PC-9 (cell line): ENCODE results near the gene NUDCD2. TPM values are rescaled to one million over a fixed set of nuclear protein-coding genes. Genes with fewer than 3 reads are reported as not detected.

Source experiments
- BruUV-seq: library from RNA; stranded (reverse); fragments of 400-500 nt; replicated peaks from 2 replicates; lab custom pipeline; 2021; lab: Mats Ljungman, UMichigan
- CTCF ChIA-PET: fragments of 300-600 bp; sonication (Branson Sonifier 250); formaldehyde crosslinking; loops from one replicate; lab custom pipeline; 2022; ENCODE audit warnings: antibody characterized with exemption; lab: Charles Lee
- POLR2A ChIA-PET: fragments of 300-600 bp; sonication (Branson Sonifier 250); formaldehyde crosslinking; loops from one replicate; lab custom pipeline; 2022; ENCODE audit warnings: antibody characterized with exemption; ENCODE audit not compliant: unreplicated experiment; lab: Charles Lee
- DNase-seq, 2 experiments: peaks; one replicate each; pipeline versions ENCODE4 v3.0.0 to v3.0.0-alpha.2; 2015 to 2022; ENCODE audit warnings: mixed read lengths in 1 of 2
- H2AFZ ChIP-seq: fragments of 200-600 bp; sonication (generic); 2 replicates; pipeline ENCODE4 v1.8.1; 2017; ENCODE audit warnings: antibody characterized with exemption
- H3F3A ChIP-seq: fragments of 200-600 bp; sonication (generic); 2 replicates; pipeline ENCODE4 v1.8.1; 2017; ENCODE audit warnings: antibody characterized with exemption, mild to moderate bottlenecking, low read depth; ENCODE audit not compliant: insufficient read depth
- H3K27ac ChIP-seq: fragments of 200-600 bp; sonication (generic); 2 replicates; pipeline ENCODE4 v1.6.1; 2016; ENCODE audit warnings: mixed run types
- H3K27me3 ChIP-seq: fragments of 200-600 bp; sonication (generic); 2 replicates; pipeline ENCODE4 v1.6.1; 2016; ENCODE audit warnings: low read depth, mixed run types; ENCODE audit not compliant: insufficient read depth
- H3K36me3 ChIP-seq: fragments of 200-600 bp; sonication (generic); 2 replicates; pipeline ENCODE4 v1.6.1; 2016; ENCODE audit warnings: low read depth, mixed run types
- H3K4me1 ChIP-seq: fragments of 200-600 bp; sonication (generic); replicated peaks from 2 replicates; pipeline ENCODE4 v1.6.1; 2016; ENCODE audit warnings: mixed run types; ENCODE audit not compliant: insufficient read depth
- H3K4me2 ChIP-seq: fragments of 200-600 bp; sonication (generic); 2 replicates; pipeline ENCODE4 v1.6.1; 2017; ENCODE audit warnings: mixed run types
- H3K4me3 ChIP-seq: fragments of 200-600 bp; sonication (generic); 2 replicates; pipeline ENCODE4 v1.6.1; 2016; ENCODE audit warnings: mixed run types
- H3K79me2 ChIP-seq: fragments of 200-600 bp; sonication (generic); 2 replicates; pipeline ENCODE4 v1.6.1; 2017; ENCODE audit warnings: low read depth, mixed run types
- H3K9me2 ChIP-seq: fragments of 200-600 bp; sonication (generic); 2 replicates; pipeline ENCODE4 v1.8.1; 2017; ENCODE audit warnings: mild to moderate bottlenecking; ENCODE audit not compliant: insufficient read depth
- H3K9me3 ChIP-seq: fragments of 200-600 bp; sonication (generic); 2 replicates; pipeline ENCODE4 v1.8.1; 2016; ENCODE audit warnings: low read depth; ENCODE audit not compliant: insufficient read depth
- H4K20me1 ChIP-seq: fragments of 200-600 bp; sonication (generic); 2 replicates; pipeline ENCODE4 v1.8.1; 2017; ENCODE audit not compliant: insufficient read depth
- CTCF ChIP-seq: fragments of 200-600 bp; sonication (generic); conservative IDR thresholded peaks from 2 replicates; pipeline ENCODE4 v1.6.1; 2017; ENCODE audit warnings: mixed run types, antibody characterized with exemption, mild to moderate bottlenecking, moderate library complexity
- EZH2 ChIP-seq: fragments of 200-600 bp; sonication (generic); IDR thresholded peaks from 2 replicates; pipeline ENCODE4 v1.8.0; 2017; ENCODE audit warnings: antibody characterized with exemption, low read depth
- intact Hi-C: fragments of 100-400 bp; cut with micrococcal nuclease; formaldehyde crosslinking; loops from one replicate; pipeline ENCODE4 v1.10.0; 2022; ENCODE audit not compliant: unreplicated experiment
- total RNA-seq: library from RNA; stranded (reverse); gene quantifications from 2 replicates; pipeline ENCODE4 v1.2.3, GENCODE V29; 2021

The NUDCD2 gene
- total RNA-seq, 1 experiment from 2014 or later = 68.6 TPM

DNA sequence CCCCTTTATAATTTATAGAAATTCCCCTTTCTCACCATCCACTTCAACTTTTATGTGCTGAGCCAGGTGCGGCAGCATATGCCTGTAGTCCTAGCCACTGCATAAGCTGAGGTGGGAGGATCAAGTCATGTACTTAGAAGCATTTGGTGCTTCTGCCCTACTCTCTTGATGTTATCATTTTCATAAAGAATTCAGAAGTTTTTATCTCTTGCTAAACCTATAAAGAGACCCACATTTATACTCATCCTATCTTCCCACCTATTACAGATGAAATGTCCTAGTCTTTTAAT lies 19.0 kb upstream of the NUDCD2 start:
- ChIA-PET CTCF (no interaction called here), POLR2A (interaction anchor here (0.9 kb wide), 1 partner anchor 18 kb away, joined by 7 read pairs; the partner anchor contains the start of genes HMMR and NUDCD2)
- H3K27ac ChIP-seq = no peak overlapping the region
- no peak for DNase-seq
- H3K9me2 ChIP-seq = no peaks in the 10 kb centered on the region
- H3K27me3 ChIP-seq = no peaks in the 10 kb centered on the region
- H3K79me2 ChIP-seq = no peaks in the 10 kb centered on the region
- H3F3A ChIP-seq = peaks cover 4% of the 10 kb centered on the region; the same call in 1 of the 2 replicates
- no peak overlapping the region for H3K4me2 ChIP-seq
- no peak overlapping the region for H3K4me3 ChIP-seq
- peaks cover 30% of the 10 kb centered on the region for H3K36me3 ChIP-seq
- TF ChIP-seq EZH2 (no peak), CTCF (no peak)
- H2AFZ ChIP-seq = no peak overlapping the region
- intact Hi-C loops = no loop called here
- H4K20me1 ChIP-seq = peaks cover 5% of the 10 kb centered on the region; the same call in 1 of the 2 replicates
- H3K4me1 ChIP-seq = no peaks in the 10 kb centered on the region
- no TSS peak for BruUV-seq
- H3K9me3 ChIP-seq = no peaks in the 10 kb centered on the region

GRCh38 chr5:163478126-163478981 lies 18.5 kb upstream of the NUDCD2 start:
- no peak for DNase-seq
- Histone ChIP-seq H3K9me3 (no peaks in the 10 kb centered on the region), H4K20me1 (peaks cover 5% of the 10 kb centered on the region; the same call in 1 of the 2 replicates)

GRCh38 chr5:163475411-163475810 lies 15.5 kb upstream of the NUDCD2 start:
- TF ChIP-seq CTCF (no peak), EZH2 (no peak)
- Histone ChIP-seq H2AFZ (no peak overlapping the region), H3K4me3 (no peak overlapping the region), H3K4me2 (no peak overlapping the region), H3K27ac (no peak overlapping the region), H4K20me1 (peaks cover 5% of the 10 kb centered on the region; the same call in 1 of the 2 replicates), H3F3A (peaks cover 4% of the 10 kb centered on the region; the same call in 1 of the 2 replicates), H3K4me1 (no peaks in the 10 kb centered on the region), H3K9me3 (no peaks in the 10 kb centered on the region), H3K27me3 (no peaks in the 10 kb centered on the region), H3K36me3 (peaks cover 36% of the 10 kb centered on the region), H3K9me2 (no peaks in the 10 kb centered on the region), H3K79me2 (no peaks in the 10 kb centered on the region)
- no TSS peak for BruUV-seq
- CTCF ChIA-PET = no interaction called here
- DNase-seq = no peak
- intact Hi-C loops = no loop called here
- POLR2A ChIA-PET = no interaction called here

More at GRCh38 chr5:163478126-163478981, 18.5 kb upstream of the NUDCD2 start:
- H3K27me3 ChIP-seq = no peaks in the 10 kb centered on the region
- no peaks in the 10 kb centered on the region for H3K9me2 ChIP-seq
- H3K4me2 ChIP-seq = no peak overlapping the region
- H3K36me3 ChIP-seq = peaks cover 35% of the 10 kb centered on the region
- intact Hi-C loops = no loop called here
- TF ChIP-seq EZH2 = no peak
- TF ChIP-seq CTCF = no peak
- H2AFZ ChIP-seq = no peak overlapping the region
- ChIA-PET CTCF (no interaction called here), POLR2A (interaction anchor here (0.9 kb wide), 1 partner anchor 18 kb away, joined by 7 read pairs; the partner anchor contains the start of genes HMMR and NUDCD2)
- no TSS peak for BruUV-seq
- peaks cover 4% of the 10 kb centered on the region; the same call in 1 of the 2 replicates for H3F3A ChIP-seq
- no peak overlapping the region for H3K4me3 ChIP-seq
- no peaks in the 10 kb centered on the region for H3K79me2 ChIP-seq
- no peaks in the 10 kb centered on the region for H3K4me1 ChIP-seq
- H3K27ac ChIP-seq = no peak overlapping the region
